GM08714 (cell line): ENCODE measurements around the gene IGF2BP1.
"Not testable (repeated sequence)": the region's sequence is repeated elsewhere in the genome, so short reads cannot be mapped to it uniquely, and the experiment has no call there.

Source experiments
- H3K4me3 ChIP-seq: fragments of 200-500 bp; sonication (Bioruptor generic); 2 replicates; pipeline ENCODE4 v1.5.1; 2014; ENCODE audit warnings: mild to moderate bottlenecking, low read length, inconsistent platforms
- ZNF274 ChIP-seq: IDR thresholded peaks from 2 replicates; pipeline ENCODE4 v1.6.1; 2012; ENCODE audit warnings: mild to moderate bottlenecking, low read depth, low read length

The IGF2BP1 gene

DNA sequence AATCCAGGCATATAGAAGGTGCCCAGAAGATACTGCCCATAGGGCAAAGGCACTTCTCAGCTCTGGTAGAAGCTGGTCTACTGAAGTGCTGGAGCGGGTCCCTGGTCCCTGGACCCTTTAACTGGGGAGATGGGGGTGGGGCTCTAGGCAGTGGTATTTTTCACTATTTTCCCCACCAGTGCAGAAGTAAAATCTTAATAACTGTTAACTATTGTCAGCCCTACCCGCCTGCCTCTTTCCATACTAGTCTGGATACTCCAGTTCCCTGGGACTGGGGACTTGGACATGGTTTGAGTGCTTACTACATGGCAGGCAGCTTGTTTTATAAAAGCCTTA lies 24.6 kb downstream of the IGF2BP1 start:
- H3K4me3 ChIP-seq: no peak overlapping the region
- TF ChIP-seq ZNF274: no peak

DNA sequence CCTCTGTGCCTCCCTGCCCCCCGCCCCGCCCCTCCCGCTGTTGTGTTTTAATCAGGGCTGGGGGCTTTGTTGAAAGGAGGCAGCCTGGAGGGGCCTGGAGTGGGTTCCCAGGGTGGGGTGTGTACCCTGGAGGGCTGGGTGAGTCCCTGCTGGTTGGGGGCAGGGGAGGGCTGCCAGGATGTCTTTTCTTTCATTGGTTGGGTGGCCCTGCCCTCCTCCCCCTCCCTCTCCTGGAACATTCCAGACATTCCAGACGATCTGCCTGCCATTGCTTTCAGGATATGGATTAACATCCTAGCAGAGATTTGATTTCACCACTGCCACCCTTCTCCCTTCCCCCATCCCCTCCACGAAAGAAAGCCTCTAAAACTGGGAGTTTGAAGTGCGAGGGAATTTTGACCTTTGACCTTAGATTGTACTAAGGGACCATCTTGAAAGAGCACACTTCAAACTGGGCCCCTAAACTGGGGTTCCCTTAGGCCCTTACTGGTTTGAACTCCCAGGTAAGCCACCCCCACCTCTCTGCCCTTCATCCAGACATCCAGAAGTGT lies 25.3 kb downstream of the IGF2BP1 start:
- H3K4me3 ChIP-seq: no peak overlapping the region
- TF ChIP-seq ZNF274: no peak

- TF ChIP-seq ZNF274: no peak
- no peak overlapping the region for H3K4me3 ChIP-seq
Measured at GRCh38 chr17:49024523-49024922, 27.3 kb downstream of the IGF2BP1 start.

DNA sequence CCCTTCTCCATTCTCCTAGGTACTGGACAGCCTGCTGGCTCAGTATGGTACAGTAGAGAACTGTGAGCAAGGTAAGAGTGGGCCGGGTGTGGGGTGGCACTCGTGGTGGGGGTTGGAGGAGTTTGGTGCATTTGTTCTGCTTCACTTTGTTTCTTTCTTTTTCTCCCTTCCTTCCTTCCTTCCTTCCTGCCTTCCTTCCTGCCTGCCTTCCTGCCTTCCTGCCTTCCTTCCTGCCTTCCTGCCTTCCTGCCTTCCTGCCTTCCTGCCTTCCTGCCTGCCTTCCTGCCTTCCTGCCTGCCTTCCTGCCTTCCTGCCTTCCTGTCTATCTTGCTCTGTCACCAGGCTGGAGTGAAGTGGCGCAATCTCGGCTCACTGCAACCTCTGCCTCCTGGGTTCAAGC lies 29.3 kb downstream of the IGF2BP1 start:
- H3K4me3 ChIP-seq: not testable (repeated sequence)

DNA sequence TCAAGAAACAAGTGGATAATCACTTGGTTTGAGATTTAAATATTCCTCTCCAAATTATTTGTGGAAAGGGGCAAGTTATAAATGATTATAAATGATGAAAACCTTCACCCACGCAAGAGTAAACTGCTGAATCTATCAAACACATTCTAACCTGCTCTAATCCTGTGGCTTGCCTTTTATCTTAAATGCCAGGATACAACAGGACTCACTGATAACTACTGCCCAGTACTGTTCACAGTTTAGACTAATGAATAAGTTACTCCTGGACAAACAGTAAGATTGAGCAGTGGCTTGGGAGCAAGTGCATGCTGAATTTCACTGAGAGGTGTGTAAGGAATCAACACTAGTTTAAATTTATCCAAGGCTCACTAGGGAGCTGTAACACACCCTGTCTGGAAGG lies 31.1 kb downstream of the IGF2BP1 start:
- H3K4me3 ChIP-seq: no peak overlapping the region
- no peak for TF ChIP-seq ZNF274

- no peak overlapping the region for H3K4me3 ChIP-seq
- no peak for TF ChIP-seq ZNF274
Measured at GRCh38 chr17:49029801-49030200, 32.6 kb downstream of the IGF2BP1 start.

GRCh38 chr17:49031965-49032928 lies 35.1 kb downstream of the IGF2BP1 start:
- no peak for TF ChIP-seq ZNF274
- no peak overlapping the region for H3K4me3 ChIP-seq

GRCh38 chr17:49035470-49036269 lies 38.5 kb downstream of the IGF2BP1 start:
- TF ChIP-seq ZNF274: no peak
- H3K4me3 ChIP-seq: no peak overlapping the region

DNA sequence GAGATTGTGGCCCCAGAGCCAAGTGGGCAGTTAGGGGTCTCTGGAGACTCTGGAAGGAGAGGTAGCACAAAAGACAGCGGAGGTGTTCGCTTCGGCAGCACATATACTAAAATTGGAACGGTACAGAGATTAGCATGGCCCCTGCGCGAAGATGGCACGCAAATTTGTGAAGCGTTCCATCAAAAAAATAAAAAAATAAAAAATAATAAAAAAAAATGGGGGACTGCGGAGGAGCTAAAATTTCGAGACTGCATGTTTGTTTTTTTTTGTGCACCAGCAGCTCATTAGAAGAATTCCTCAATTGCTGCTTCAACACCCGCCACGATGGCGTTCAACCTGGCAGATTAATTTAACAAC lies 39.1 kb downstream of the IGF2BP1 start:
- TF ChIP-seq ZNF274: no peak
- H3K4me3 ChIP-seq: no peak overlapping the region

DNA sequence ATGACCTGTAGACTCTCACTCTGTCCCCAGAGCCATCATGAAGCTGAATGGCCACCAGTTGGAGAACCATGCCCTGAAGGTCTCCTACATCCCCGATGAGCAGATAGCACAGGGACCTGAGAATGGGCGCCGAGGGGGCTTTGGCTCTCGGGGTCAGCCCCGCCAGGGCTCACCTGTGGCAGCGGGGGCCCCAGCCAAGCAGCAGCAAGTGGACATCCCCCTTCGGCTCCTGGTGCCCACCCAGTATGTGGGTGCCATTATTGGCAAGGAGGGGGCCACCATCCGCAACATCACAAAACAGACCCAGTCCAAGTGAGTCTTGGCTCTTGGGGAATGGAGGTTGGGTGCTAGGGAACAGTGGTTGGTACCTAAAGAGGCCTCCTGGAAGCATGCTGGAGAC lies 41.0 kb downstream of the IGF2BP1 start:
- no peak for TF ChIP-seq ZNF274

DNA sequence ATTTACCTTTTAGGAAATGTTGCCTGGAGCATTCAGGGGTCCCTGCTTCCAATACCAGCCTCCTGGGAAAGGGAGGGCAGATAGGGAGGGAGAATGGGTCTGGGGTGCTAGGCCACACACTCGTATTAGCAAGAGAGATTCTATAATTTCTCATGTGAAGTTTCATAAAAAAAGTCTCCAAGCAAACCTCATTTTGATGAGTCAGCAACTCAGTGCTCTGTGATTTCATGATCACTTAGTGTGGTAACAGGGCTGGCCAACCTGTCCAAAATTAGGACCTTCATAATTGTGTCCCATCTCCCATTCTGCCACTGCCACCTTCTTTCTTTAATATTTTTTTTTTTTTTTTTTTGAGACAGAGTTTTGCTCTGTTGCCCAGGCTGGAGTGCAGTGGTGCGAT lies 41.4 kb downstream of the IGF2BP1 start:
- H3K4me3 ChIP-seq: no peak overlapping the region
- TF ChIP-seq ZNF274: no peak

More for the DNA sequence above, 41.0 kb downstream of the IGF2BP1 start:
- no peak overlapping the region for H3K4me3 ChIP-seq

DNA sequence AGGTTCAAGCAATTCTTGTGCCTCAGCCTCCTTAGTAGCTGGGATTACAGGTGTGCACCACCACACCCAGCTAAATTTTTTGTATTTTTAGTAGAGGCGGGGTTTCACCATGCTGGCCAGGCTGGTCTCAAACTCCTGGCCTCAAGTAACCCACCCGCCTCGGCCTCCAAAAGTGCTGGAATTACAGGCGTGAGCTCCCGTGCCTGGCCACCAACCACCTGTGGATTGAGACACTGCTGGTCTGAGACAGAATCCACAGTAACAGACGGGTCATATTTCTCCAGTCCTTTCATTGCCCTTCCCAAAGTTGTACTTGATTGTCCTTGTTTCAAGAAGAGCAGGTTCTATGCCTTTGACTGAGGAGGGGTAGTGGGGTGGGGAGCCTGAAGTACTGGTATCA lies 42.3 kb downstream of the IGF2BP1 start:
- not testable (repeated sequence) for H3K4me3 ChIP-seq

DNA sequence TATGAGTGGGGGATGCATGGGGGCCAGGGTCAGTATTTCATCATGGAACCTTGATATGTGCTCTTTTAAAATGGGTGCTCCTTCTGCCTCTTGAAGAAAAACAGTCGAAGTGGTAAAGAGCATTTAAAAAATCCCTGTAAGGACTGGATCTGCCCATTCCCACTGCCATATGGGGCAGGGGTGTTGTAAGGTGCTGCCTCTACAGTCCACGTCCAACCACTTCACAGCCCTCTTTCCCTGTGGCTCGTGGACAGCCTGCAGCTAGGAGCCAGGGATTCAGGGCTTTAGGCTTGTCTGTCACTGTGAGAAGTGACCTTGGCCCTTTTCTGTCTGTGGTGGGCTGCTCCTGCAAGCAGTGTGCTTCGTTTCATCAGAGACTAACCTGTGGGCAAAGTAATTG lies 44.3 kb downstream of the IGF2BP1 start:
- no peak for TF ChIP-seq ZNF274
- no peak overlapping the region for H3K4me3 ChIP-seq

GRCh38 chr17:49045376-49045775 lies 48.2 kb downstream of the IGF2BP1 start:
- H3K4me3 ChIP-seq: no peak overlapping the region
- no peak for TF ChIP-seq ZNF274

- TF ChIP-seq ZNF274: no peak
- no peak overlapping the region for H3K4me3 ChIP-seq
Measured at GRCh38 chr17:49046912-49047311, 49.7 kb downstream of the IGF2BP1 start.
